ENCODE data around the gene TCP11. TPM values are rescaled to one million over a fixed set of nuclear protein-coding genes. Genes with fewer than 3 reads are reported as not detected.
A peak's percentile ranks its signal among the peaks of the same experiment; 100 is the strongest.

Gene TCP11
- total and polyA plus RNA-seq, 2 of the 13 experiments (the other 11 are each of a cell fraction or from before 2014, with no cell fraction given), result 0.04 TPM; not detected in 1

DNA sequence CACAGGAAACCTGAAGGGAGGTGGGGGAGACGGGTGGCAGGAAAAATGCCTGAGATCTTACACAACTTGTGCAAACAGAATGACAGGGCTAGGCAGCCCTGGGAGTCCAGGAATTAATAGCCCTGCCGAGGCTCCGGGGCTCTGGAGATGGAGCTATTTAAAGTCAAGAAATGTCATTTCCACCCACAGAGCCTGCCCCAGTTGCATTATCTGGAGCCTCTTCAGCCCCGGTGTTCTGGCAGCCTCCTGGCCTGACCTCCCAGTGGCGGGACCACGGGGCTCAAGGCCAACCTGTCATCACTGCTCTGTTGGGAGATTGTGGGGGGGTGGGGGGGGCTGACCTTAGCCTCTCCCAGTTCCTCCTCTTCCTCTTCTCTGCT lies 44.2 kb upstream of the TCP11 start (continued):
- TF ChIP-seq RAD51 (IDR thresholded peaks at IDR 0.05; ENCODE audit: borderline replicate concordance) (no peak), PCBP1 (IDR thresholded peaks at IDR 0.05; ENCODE audit: borderline replicate concordance, low read depth, low read length) (no peak), NFKBIZ (CRISPR knock-in tag; IDR thresholded peaks at IDR 0.05) (no peak), ZNF569 (CRISPR knock-in tag; IDR thresholded peaks at IDR 0.05; ENCODE audit: borderline replicate concordance) (no peak), ZNF550 (CRISPR knock-in tag; IDR thresholded peaks at IDR 0.05; ENCODE audit: borderline replicate concordance) (no peak), TEAD2 (CRISPR knock-in tag; IDR thresholded peaks at IDR 0.05) (no peak), MXD4 (CRISPR knock-in tag; IDR thresholded peaks at IDR 0.05) (no peak), FOSL2 (CRISPR knock-in tag; IDR thresholded peaks at IDR 0.05) (peak; percentile 73), RARA (CRISPR knock-in tag; IDR thresholded peaks at IDR 0.05) (0 out of 2 replicates have a peak, but pooled peaks have one; percentile 10), ZNF460 (CRISPR knock-in tag; IDR thresholded peaks at IDR 0.05; ENCODE audit: borderline replicate concordance) (no peak), ZNF260 (CRISPR knock-in tag; IDR thresholded peaks at IDR 0.05; ENCODE audit: borderline replicate concordance, low read depth) (no peak), ZNF33B (CRISPR knock-in tag; IDR thresholded peaks at IDR 0.05) (no peak), ZMAT3 (CRISPR knock-in tag; conservative IDR thresholded peaks at IDR 0.05) (no peak), ZNF501 (CRISPR knock-in tag; IDR thresholded peaks at IDR 0.05) (0 out of 2 replicates have a peak, but pooled peaks have one; percentile 20)
- TF ChIP-seq, protein P1, sequence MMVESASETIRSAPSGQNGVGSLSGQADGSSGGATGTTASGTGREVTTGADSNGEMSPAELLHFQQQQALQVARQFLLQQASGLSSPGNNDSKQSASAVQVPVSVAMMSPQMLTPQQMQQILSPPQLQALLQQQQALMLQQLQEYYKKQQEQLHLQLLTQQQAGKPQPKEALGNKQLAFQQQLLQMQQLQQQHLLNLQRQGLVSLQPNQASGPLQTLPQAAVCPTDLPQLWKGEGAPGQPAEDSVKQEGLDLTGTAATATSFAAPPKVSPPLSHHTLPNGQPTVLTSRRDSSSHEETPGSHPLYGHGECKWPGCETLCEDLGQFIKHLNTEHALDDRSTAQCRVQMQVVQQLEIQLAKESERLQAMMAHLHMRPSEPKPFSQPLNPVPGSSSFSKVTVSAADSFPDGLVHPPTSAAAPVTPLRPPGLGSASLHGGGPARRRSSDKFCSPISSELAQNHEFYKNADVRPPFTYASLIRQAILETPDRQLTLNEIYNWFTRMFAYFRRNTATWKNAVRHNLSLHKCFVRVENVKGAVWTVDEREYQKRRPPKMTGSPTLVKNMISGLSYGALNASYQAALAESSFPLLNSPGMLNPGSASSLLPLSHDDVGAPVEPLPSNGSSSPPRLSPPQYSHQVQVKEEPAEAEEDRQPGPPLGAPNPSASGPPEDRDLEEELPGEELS (CRISPR knock-in tag; IDR thresholded peaks at IDR 0.05), result peak; percentile 35; the same call in 1 of the 2 replicates
- TF ChIP-seq, protein P2, sequence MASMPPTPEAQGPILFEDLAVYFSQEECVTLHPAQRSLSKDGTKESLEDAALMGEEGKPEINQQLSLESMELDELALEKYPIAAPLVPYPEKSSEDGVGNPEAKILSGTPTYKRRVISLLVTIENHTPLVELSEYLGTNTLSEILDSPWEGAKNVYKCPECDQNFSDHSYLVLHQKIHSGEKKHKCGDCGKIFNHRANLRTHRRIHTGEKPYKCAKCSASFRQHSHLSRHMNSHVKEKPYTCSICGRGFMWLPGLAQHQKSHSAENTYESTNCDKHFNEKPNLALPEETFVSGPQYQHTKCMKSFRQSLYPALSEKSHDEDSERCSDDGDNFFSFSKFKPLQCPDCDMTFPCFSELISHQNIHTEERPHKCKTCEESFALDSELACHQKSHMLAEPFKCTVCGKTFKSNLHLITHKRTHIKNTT (CRISPR knock-in tag; IDR thresholded peaks at IDR 0.05), result no peak
- TF ChIP-seq, protein P3, sequence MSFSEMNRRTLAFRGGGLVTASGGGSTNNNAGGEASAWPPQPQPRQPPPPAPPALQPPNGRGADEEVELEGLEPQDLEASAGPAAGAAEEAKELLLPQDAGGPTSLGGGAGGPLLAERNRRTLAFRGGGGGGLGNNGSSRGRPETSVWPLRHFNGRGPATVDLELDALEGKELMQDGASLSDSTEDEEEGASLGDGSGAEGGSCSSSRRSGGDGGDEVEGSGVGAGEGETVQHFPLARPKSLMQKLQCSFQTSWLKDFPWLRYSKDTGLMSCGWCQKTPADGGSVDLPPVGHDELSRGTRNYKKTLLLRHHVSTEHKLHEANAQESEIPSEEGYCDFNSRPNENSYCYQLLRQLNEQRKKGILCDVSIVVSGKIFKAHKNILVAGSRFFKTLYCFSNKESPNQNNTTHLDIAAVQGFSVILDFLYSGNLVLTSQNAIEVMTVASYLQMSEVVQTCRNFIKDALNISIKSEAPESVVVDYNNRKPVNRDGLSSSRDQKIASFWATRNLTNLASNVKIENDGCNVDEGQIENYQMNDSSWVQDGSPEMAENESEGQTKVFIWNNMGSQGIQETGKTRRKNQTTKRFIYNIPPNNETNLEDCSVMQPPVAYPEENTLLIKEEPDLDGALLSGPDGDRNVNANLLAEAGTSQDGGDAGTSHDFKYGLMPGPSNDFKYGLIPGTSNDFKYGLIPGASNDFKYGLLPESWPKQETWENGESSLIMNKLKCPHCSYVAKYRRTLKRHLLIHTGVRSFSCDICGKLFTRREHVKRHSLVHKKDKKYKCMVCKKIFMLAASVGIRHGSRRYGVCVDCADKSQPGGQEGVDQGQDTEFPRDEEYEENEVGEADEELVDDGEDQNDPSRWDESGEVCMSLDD (CRISPR knock-in tag; IDR thresholded peaks at IDR 0.05; ENCODE audit: borderline replicate concordance), result no peak
- TF ChIP-seq, protein P4, sequence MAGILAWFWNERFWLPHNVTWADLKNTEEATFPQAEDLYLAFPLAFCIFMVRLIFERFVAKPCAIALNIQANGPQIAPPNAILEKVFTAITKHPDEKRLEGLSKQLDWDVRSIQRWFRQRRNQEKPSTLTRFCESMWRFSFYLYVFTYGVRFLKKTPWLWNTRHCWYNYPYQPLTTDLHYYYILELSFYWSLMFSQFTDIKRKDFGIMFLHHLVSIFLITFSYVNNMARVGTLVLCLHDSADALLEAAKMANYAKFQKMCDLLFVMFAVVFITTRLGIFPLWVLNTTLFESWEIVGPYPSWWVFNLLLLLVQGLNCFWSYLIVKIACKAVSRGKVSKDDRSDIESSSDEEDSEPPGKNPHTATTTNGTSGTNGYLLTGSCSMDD (CRISPR knock-in tag; IDR thresholded peaks at IDR 0.05), result no peak
- TF ChIP-seq, protein P5, sequence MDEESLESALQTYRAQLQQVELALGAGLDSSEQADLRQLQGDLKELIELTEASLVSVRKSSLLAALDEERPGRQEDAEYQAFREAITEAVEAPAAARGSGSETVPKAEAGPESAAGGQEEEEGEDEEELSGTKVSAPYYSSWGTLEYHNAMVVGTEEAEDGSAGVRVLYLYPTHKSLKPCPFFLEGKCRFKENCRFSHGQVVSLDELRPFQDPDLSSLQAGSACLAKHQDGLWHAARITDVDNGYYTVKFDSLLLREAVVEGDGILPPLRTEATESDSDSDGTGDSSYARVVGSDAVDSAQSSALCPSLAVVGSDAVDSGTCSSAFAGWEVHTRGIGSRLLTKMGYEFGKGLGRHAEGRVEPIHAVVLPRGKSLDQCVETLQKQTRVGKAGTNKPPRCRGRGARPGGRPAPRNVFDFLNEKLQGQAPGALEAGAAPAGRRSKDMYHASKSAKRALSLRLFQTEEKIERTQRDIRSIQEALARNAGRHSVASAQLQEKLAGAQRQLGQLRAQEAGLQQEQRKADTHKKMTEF (CRISPR knock-in tag; IDR thresholded peaks at IDR 0.05), result peak; percentile 52; the same call in 1 of the 2 replicates
- TF ChIP-seq, protein P6, sequence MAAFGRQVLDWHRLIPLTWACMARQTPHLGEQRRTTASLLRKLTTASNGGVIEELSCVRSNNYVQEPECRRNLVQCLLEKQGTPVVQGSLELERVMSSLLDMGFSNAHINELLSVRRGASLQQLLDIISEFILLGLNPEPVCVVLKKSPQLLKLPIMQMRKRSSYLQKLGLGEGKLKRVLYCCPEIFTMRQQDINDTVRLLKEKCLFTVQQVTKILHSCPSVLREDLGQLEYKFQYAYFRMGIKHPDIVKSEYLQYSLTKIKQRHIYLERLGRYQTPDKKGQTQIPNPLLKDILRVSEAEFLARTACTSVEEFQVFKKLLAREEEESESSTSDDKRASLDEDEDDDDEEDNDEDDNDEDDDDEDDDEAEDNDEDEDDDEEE (CRISPR knock-in tag; IDR thresholded peaks at IDR 0.05), result no peak

Measured in HepG2 (cell line).